Measurements from ENCODE around the gene FASTK.

FASTK gene

GRCh38 chr7:151099486-151100211, 19.0 kb upstream of the FASTK start:
- no peak overlapping the region for H3K9ac ChIP-seq (ENCODE audit: low read length)
- H3K4me3 ChIP-seq (ENCODE audit: low read depth, low read length, poor library complexity, severe bottlenecking), result no peak overlapping the region
- H3F3A ChIP-seq (ENCODE audit: insufficient read depth, low read length), result no peaks in the 10 kb centered on the region
- H2AFZ ChIP-seq (ENCODE audit: low read length), result no peak overlapping the region
- peaks cover 7% of the 10 kb centered on the region for H3K4me1 ChIP-seq (ENCODE audit: insufficient read depth, low read length, severe bottlenecking)
- H4K20me1 ChIP-seq (ENCODE audit: insufficient read depth, low read length), result no peaks in the 10 kb centered on the region
- no peak overlapping the region for H3K4me2 ChIP-seq (ENCODE audit: low read length)
- H3K79me2 ChIP-seq (ENCODE audit: insufficient read depth, low read length), result no peaks in the 10 kb centered on the region
- peaks cover 12% of the 10 kb centered on the region; the same call in 1 of the 2 replicates for H3K27me3 ChIP-seq (ENCODE audit: insufficient read depth, low read length)
- no peaks in the 10 kb centered on the region for H3K36me3 ChIP-seq (ENCODE audit: insufficient read depth, low read length)
- TF ChIP-seq CTCF (IDR thresholded peaks at IDR 0.05; ENCODE audit: low read length), result no peak
- no peak for TF ChIP-seq EZH2 (IDR thresholded peaks at IDR 0.05; ENCODE audit: borderline replicate concordance, low read length)
- no peaks in the 10 kb centered on the region for H3K9me3 ChIP-seq (ENCODE audit: low read length)
- no peaks in the 10 kb centered on the region for H3K9me2 ChIP-seq (ENCODE audit: low read depth, low read length)
- H3K27ac ChIP-seq (ENCODE audit: low read depth, low read length, poor library complexity, severe bottlenecking), result no peak overlapping the region

- Histone ChIP-seq H4K20me1 (ENCODE audit: insufficient read depth, low read length) (no peaks in the 10 kb centered on the region), H3K9ac (ENCODE audit: low read length) (no peak overlapping the region), H3K36me3 (ENCODE audit: insufficient read depth, low read length) (no peaks in the 10 kb centered on the region), H3K4me3 (ENCODE audit: low read depth, low read length, poor library complexity, severe bottlenecking) (no peak overlapping the region), H3K9me2 (ENCODE audit: low read depth, low read length) (no peaks in the 10 kb centered on the region), H3K4me2 (ENCODE audit: low read length) (peak overlapping the region; percentile 37; the same call in 1 of the 2 replicates), H3F3A (ENCODE audit: insufficient read depth, low read length) (no peaks in the 10 kb centered on the region), H3K4me1 (ENCODE audit: insufficient read depth, low read length, severe bottlenecking) (peaks cover 7% of the 10 kb centered on the region), H3K27me3 (ENCODE audit: insufficient read depth, low read length) (no peaks in the 10 kb centered on the region), H3K27ac (ENCODE audit: low read depth, low read length, poor library complexity, severe bottlenecking) (no peak overlapping the region), H3K9me3 (ENCODE audit: low read length) (no peaks in the 10 kb centered on the region), H3K79me2 (ENCODE audit: insufficient read depth, low read length) (no peaks in the 10 kb centered on the region), H2AFZ (ENCODE audit: low read length) (no peak overlapping the region)
- no peak for TF ChIP-seq EZH2 (IDR thresholded peaks at IDR 0.05; ENCODE audit: borderline replicate concordance, low read length)
- no peak for TF ChIP-seq CTCF (IDR thresholded peaks at IDR 0.05; ENCODE audit: low read length)
Observed at GRCh38 chr7:151095828-151096475, 15.3 kb upstream of the FASTK start.

- no peak overlapping the region for H3K27ac ChIP-seq (ENCODE audit: low read depth, low read length, poor library complexity, severe bottlenecking)
- H4K20me1 ChIP-seq (ENCODE audit: insufficient read depth, low read length), result no peaks in the 10 kb centered on the region
Observed at GRCh38 chr7:151095123-151095797, 14.7 kb upstream of the FASTK start.

More at GRCh38 chr7:151095123-151095797, 14.7 kb upstream of the FASTK start:
- Histone ChIP-seq H3K9me3 (ENCODE audit: low read length) (no peaks in the 10 kb centered on the region), H3K4me3 (ENCODE audit: low read depth, low read length, poor library complexity, severe bottlenecking) (no peak overlapping the region), H3K36me3 (ENCODE audit: insufficient read depth, low read length) (no peaks in the 10 kb centered on the region), H3K9ac (ENCODE audit: low read length) (no peak overlapping the region), H2AFZ (ENCODE audit: low read length) (no peak overlapping the region), H3F3A (ENCODE audit: insufficient read depth, low read length) (no peaks in the 10 kb centered on the region), H3K4me1 (ENCODE audit: insufficient read depth, low read length, severe bottlenecking) (peaks cover 7% of the 10 kb centered on the region), H3K4me2 (ENCODE audit: low read length) (no peak overlapping the region), H3K27me3 (ENCODE audit: insufficient read depth, low read length) (no peaks in the 10 kb centered on the region), H3K79me2 (ENCODE audit: insufficient read depth, low read length) (no peaks in the 10 kb centered on the region), H3K9me2 (ENCODE audit: low read depth, low read length) (no peaks in the 10 kb centered on the region)
- TF ChIP-seq CTCF (IDR thresholded peaks at IDR 0.05; ENCODE audit: low read length), result peak; percentile 34; the same call in 1 of the 2 replicates
- no peak for TF ChIP-seq EZH2 (IDR thresholded peaks at IDR 0.05; ENCODE audit: borderline replicate concordance, low read length)

Measured in OCI-LY1 (cell line).